Measurements from ENCODE around the gene ASB9. TPM values are rescaled to one million over a fixed set of nuclear protein-coding genes. Genes with fewer than 3 reads are reported as not detected.
"Not testable (repeated sequence)": the region's sequence is repeated elsewhere in the genome, so short reads cannot be mapped to it uniquely, and the experiment has no call there.

Gene ASB9
- total RNA-seq, 4 donors from 2014 or later = 3.2 to 13.8 (median 7.6) TPM

DNA sequence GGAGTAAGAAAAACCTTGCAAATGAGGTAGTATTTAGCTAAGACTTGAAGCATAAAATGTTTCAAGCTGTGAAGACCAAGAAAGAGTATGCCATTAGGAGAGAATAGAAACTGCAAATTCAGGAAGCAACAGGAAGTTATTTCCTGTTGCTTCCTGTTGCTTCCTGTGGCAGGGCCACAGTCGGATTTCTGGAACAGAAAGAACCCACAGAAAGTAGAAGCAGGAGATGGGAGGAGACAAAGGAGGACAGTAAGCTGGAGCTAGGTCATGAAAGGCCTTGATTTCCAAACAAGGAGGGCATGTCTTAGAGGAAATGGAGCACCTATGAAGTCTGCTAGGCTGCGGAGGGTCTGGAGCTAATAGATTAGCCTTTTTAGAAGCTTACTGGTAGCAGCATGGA lies 28.3 kb upstream of the ASB9 start:
- H3K4me3 ChIP-seq = no peak overlapping the region
- H3K4me1 ChIP-seq = no peaks in the 10 kb centered on the region
- H3K9me3 ChIP-seq = no peaks in the 10 kb centered on the region
- TF ChIP-seq, protein P1, sequence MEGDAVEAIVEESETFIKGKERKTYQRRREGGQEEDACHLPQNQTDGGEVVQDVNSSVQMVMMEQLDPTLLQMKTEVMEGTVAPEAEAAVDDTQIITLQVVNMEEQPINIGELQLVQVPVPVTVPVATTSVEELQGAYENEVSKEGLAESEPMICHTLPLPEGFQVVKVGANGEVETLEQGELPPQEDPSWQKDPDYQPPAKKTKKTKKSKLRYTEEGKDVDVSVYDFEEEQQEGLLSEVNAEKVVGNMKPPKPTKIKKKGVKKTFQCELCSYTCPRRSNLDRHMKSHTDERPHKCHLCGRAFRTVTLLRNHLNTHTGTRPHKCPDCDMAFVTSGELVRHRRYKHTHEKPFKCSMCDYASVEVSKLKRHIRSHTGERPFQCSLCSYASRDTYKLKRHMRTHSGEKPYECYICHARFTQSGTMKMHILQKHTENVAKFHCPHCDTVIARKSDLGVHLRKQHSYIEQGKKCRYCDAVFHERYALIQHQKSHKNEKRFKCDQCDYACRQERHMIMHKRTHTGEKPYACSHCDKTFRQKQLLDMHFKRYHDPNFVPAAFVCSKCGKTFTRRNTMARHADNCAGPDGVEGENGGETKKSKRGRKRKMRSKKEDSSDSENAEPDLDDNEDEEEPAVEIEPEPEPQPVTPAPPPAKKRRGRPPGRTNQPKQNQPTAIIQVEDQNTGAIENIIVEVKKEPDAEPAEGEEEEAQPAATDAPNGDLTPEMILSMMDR (IDR thresholded peaks at IDR 0.05) = no peak
- TF ChIP-seq POLR2A (IDR thresholded peaks at IDR 0.05) = no peak
- H3K27ac ChIP-seq = peak overlapping the region in 1 of 2 donors; percentile 26
- peaks cover 0 to 6% of the 10 kb centered on the region in 2 donors for H3K27me3 ChIP-seq
- intact Hi-C loops (cut with DNase I; ENCODE audit: low total_unique reads) = no loop called here
- no peaks in the 10 kb centered on the region for H3K36me3 ChIP-seq
- no peak for DNase-seq

- Histone ChIP-seq H3K36me3 (no peaks in the 10 kb centered on the region), H3K4me3 (no peak overlapping the region), H3K9me3 (no peaks in the 10 kb centered on the region), H3K27me3 (no peaks in the 10 kb centered on the region), H3K27ac (no peak overlapping the region), H3K4me1 (no peaks in the 10 kb centered on the region)
- intact Hi-C loops (cut with DNase I; ENCODE audit: low total_unique reads) = no loop called here
- no peak for DNase-seq
- TF ChIP-seq, protein P1 (IDR thresholded peaks at IDR 0.05) = no peak
- TF ChIP-seq POLR2A (IDR thresholded peaks at IDR 0.05) = no peak
Measured at GRCh38 chrX:15293451-15293850, 23.6 kb upstream of the ASB9 start.

GRCh38 chrX:15292861-15293260 lies 23.0 kb upstream of the ASB9 start:
- H3K36me3 ChIP-seq = no peaks in the 10 kb centered on the region
- TF ChIP-seq POLR2A (IDR thresholded peaks at IDR 0.05) = no peak
- TF ChIP-seq, protein P1 (IDR thresholded peaks at IDR 0.05) = no peak
- H3K27ac ChIP-seq = no peak overlapping the region
- no peaks in the 10 kb centered on the region for H3K9me3 ChIP-seq
- DNase-seq = no peak
- intact Hi-C loops (cut with DNase I; ENCODE audit: low total_unique reads) = no loop called here
- H3K4me3 ChIP-seq = no peak overlapping the region
- H3K27me3 ChIP-seq = no peaks in the 10 kb centered on the region
- H3K4me1 ChIP-seq = no peaks in the 10 kb centered on the region

DNA sequence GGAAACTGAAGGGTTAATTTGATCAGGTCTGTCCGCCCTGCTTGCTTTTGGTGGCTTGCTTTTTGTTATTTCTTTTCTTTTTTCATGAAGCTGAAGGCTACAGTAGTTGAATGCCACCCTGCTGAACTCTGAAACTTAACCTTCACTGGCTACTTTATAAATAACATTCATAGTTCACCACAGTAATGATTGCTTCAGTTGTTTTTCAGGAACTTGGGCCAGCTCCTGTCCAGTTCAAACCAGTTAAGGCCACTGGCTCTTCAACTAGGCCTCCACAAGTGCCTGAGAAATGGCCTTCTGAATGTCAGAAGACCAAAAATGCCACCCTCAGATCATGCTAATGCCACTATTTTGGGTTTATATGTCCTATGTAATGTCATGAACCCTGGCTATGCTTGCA lies 7.7 kb upstream of the ASB9 start:
- no peaks in the 10 kb centered on the region for H3K4me1 ChIP-seq
- no peaks in the 10 kb centered on the region for H3K9me3 ChIP-seq
- no peaks in the 10 kb centered on the region for H3K36me3 ChIP-seq
- intact Hi-C loops (cut with DNase I; ENCODE audit: low total_unique reads) = no loop called here
- H3K27ac ChIP-seq = no peak overlapping the region
- TF ChIP-seq, protein P1 (IDR thresholded peaks at IDR 0.05) = no peak
- TF ChIP-seq POLR2A (IDR thresholded peaks at IDR 0.05) = no peak
- H3K4me3 ChIP-seq = no peak overlapping the region
- H3K27me3 ChIP-seq = no peaks in the 10 kb centered on the region
- no peak for DNase-seq

- no peaks in the 10 kb centered on the region for H3K36me3 ChIP-seq
- no peak overlapping the region for H3K4me3 ChIP-seq
- no peaks in the 10 kb centered on the region for H3K9me3 ChIP-seq
- H3K4me1 ChIP-seq = no peaks in the 10 kb centered on the region
- H3K27ac ChIP-seq = no peak overlapping the region
- no peak for TF ChIP-seq POLR2A (IDR thresholded peaks at IDR 0.05)
- TF ChIP-seq, protein P1 (IDR thresholded peaks at IDR 0.05) = no peak
- no peak for DNase-seq
- H3K27me3 ChIP-seq = no peaks in the 10 kb centered on the region
- intact Hi-C loops (cut with DNase I; ENCODE audit: low total_unique reads) = no loop called here
Measured at GRCh38 chrX:15274946-15275345, 5.1 kb upstream of the ASB9 start.

DNA sequence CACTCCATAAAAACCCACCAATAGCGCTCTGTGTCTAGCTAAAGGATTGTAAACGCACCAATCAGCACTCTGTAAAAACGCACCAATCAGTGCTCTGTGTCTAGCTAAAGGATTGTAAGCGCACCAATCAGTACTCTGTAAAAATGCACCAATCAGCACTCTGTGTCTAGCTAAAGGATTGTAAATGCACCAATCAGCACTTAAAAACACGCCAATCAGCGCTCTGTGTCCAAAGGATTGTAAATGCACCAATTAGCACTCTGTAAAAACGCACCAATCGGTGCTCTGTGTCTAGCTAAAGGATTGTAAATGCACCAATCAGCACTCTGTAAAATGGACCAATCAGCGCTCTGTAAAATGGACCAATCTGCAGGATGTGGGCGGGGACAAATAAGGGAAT lies 3.4 kb upstream of the ASB9 start:
- H3K27ac ChIP-seq; H3K4me3 ChIP-seq; H3K9me3 ChIP-seq; H3K4me1 ChIP-seq; H3K27me3 ChIP-seq; DNase-seq; intact Hi-C loops (cut with DNase I; ENCODE audit: low total_unique reads); H3K36me3 ChIP-seq: not testable (repeated sequence)
